BJ (cell line): ENCODE data around the gene PLEKHM2. TPM values are rescaled to one million over a fixed set of nuclear protein-coding genes. Genes with fewer than 3 reads are reported as not detected.

Experiments
- CTCF ChIA-PET: fragments of 350-600 bp; formaldehyde crosslinking; extraction: SDS; loops from one replicate; lab custom pipeline; 2021; ENCODE audit warnings: antibody characterized with exemption, inconsistent platforms; lab: Yijun Ruan, JAX
- POLR2A ChIA-PET: fragments of 300-600 bp; sonication (Branson Sonifier 250); formaldehyde crosslinking; extraction: SDS; loops from one replicate; lab custom pipeline; 2021; ENCODE audit warnings: antibody characterized with exemption; lab: Charles Lee
- DNase-seq: peaks from one replicate; pipeline ENCODE4 v3.0.0-alpha.2; 2011; ENCODE audit warnings: low read depth
- H3K27me3 ChIP-seq: 2 replicates; pipeline ENCODE4 v1.6.0; 2011; ENCODE audit warnings: low read length; ENCODE audit not compliant: control insufficient read depth, insufficient read depth
- H3K36me3 ChIP-seq: 2 replicates; pipeline ENCODE4 v1.5.1; 2011; ENCODE audit warnings: low read length; ENCODE audit not compliant: control insufficient read depth, insufficient read depth
- H3K4me3 ChIP-seq: 2 replicates; pipeline ENCODE4 v1.5.1; 2011; ENCODE audit warnings: low read depth, mild to moderate bottlenecking, control low read depth, low read length
- CTCF ChIP-seq: IDR thresholded peaks from 2 replicates; pipeline ENCODE4 v1.5.1; 2011; ENCODE audit warnings: low read depth, mild to moderate bottlenecking, control low read depth, inconsistent platforms, low read length, moderate library complexity; ENCODE audit not compliant: insufficient read depth
- polyA plus RNA-seq: library from polyadenylated mRNA; depleted of rRNA; stranded (reverse); fragments of >200 nt; gene quantifications from 2 replicates; pipeline ENCODE4 v1.2.3, GENCODE V29; 2011

Gene PLEKHM2
- polyA plus RNA-seq, 1 experiment = 58.3 TPM

GRCh38 chr1:15748690-15749398 is 64.7 kb downstream of the PLEKHM2 start:
- Histone ChIP-seq H3K4me3 (no peak overlapping the region), H3K27me3 (no peaks in the 10 kb centered on the region), H3K36me3 (no peaks in the 10 kb centered on the region)
- ChIA-PET CTCF (interaction anchor here (1.0 kb wide), 1 partner anchor 12 kb away, joined by 3 read pairs; no protein-coding TSS in a partner anchor), POLR2A (interaction anchor here (0.6 kb wide), 1 partner anchor 10 kb away, joined by 4 read pairs; no protein-coding TSS in a partner anchor)
- no peak for DNase-seq
- TF ChIP-seq CTCF = no peak

GRCh38 chr1:15749399-15750291 is 65.5 kb downstream of the PLEKHM2 start:
- DNase-seq = no peak
- TF ChIP-seq CTCF = no peak
- no peak overlapping the region for H3K4me3 ChIP-seq
- ChIA-PET CTCF (interaction anchor here (1.0 to 1.2 kb wide), 2 partner anchors 8 to 11 kb away, joined by 3 to 4 read pairs; no protein-coding TSS in a partner anchor), POLR2A (interaction anchor here (0.6 kb wide), 1 partner anchor 11 kb away, joined by 4 read pairs; no protein-coding TSS in a partner anchor)
- H3K27me3 ChIP-seq = no peaks in the 10 kb centered on the region
- H3K36me3 ChIP-seq = no peaks in the 10 kb centered on the region

GRCh38 chr1:15750924-15751323 is 66.8 kb downstream of the PLEKHM2 start:
- no peak overlapping the region for H3K4me3 ChIP-seq
- POLR2A ChIA-PET = no interaction called here
- DNase-seq = no peak
- CTCF ChIA-PET = interaction anchor here (1.2 kb wide), 1 partner anchor 10 kb away, joined by 4 read pairs; no protein-coding TSS in a partner anchor
- TF ChIP-seq CTCF = no peak
- H3K36me3 ChIP-seq = no peaks in the 10 kb centered on the region
- no peaks in the 10 kb centered on the region for H3K27me3 ChIP-seq

GRCh38 chr1:15751717-15752116 is 67.6 kb downstream of the PLEKHM2 start:
- TF ChIP-seq CTCF = no peak
- ChIA-PET CTCF (no interaction called here), POLR2A (no interaction called here)

GRCh38 chr1:15753776-15754175 is 69.7 kb downstream of the PLEKHM2 start:
- no peak for TF ChIP-seq CTCF
- CTCF ChIA-PET = interaction anchor here (0.9 kb wide), 1 partner anchor 13 kb away, joined by 4 read pairs; no protein-coding TSS in a partner anchor
- Histone ChIP-seq H3K36me3 (no peaks in the 10 kb centered on the region), H3K4me3 (no peak overlapping the region), H3K27me3 (no peaks in the 10 kb centered on the region)
- POLR2A ChIA-PET = no interaction called here
- no peak for DNase-seq

More at GRCh38 chr1:15751717-15752116, 67.6 kb downstream of the PLEKHM2 start:
- DNase-seq = no peak
- no peaks in the 10 kb centered on the region for H3K36me3 ChIP-seq
- H3K4me3 ChIP-seq = no peak overlapping the region
- no peaks in the 10 kb centered on the region for H3K27me3 ChIP-seq
